COLO668 (cell line): Measurements from ENCODE around the gene GNG10.
"Not testable (repeated sequence)": the region's sequence is repeated elsewhere in the genome, so short reads cannot be mapped to it uniquely, and the experiment has no call there.

Experiments
- DNase-seq: peaks from one replicate; lab custom pipeline; 2025; ENCODE audit not compliant: unreplicated experiment; lab: John Stamatoyannopoulos, UW

The GNG10 gene

DNA sequence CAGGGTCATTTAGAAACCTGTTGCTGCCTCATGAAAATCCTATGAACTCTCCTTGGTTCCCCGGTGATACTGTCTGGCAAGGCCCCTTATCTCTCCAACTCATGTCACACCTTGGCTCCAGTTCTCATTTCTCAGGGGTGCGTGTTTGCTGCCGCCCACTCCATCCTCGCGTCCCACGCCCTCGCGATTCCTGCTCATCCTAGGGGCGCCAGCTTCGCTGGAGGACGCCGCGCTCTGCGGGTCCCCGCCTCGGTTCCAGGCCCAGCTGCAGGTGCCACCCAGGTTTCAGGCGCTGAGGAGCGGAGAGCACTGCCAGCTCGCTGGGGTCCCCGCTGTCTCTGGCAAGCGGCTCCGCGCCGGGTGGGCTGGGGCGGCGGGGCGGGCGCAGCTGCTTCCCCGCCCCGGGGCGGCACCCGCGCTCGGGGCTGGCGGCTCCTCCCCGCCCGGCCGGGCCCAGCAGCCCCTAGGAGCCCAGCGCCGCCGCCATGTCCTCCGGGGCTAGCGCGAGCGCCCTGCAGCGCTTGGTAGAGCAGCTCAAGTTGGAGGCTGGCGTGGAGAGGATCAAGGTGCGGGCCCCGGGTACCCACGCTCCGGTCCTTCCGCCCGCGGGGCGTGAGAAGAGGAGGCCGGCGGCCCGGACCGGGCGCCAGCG is at the start of gene GNG10:
GNG10 (plus strand) TSS at position 456 of the 652 bp plus-strand sequence; CDS start at position 486, 30 bp downstream.
- peak; percentile 66 for DNase-seq

DNA sequence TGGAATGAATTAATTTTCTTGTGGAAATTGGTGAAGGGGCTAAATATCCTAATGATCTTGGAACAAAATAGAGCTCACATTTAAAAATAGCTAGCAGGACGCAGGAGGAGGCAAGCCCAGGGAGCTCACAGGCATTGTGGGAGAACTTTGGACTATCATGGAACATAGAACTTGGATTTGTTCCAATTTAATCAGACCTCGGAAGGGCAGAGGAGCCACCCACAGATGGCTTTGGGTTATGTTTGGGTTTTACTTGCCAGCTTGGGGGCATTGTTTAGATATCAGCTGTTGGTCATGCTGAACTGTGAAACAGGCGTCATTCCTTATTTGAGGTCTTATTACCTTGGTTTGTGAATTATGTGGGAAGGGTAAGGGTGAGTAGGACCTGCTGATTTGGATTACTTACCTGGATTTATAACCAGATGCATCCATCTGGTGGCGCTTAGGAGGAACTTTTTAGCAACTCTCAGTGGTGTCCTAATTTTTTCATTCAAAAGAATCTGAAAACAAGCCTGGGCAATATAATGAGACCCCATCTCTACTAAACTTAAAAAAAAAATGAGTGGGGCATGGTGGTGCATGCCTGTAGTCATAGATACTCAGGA is 47.9 kb upstream of the GNG10 start:
- DNase-seq: peak; percentile 9

DNA sequence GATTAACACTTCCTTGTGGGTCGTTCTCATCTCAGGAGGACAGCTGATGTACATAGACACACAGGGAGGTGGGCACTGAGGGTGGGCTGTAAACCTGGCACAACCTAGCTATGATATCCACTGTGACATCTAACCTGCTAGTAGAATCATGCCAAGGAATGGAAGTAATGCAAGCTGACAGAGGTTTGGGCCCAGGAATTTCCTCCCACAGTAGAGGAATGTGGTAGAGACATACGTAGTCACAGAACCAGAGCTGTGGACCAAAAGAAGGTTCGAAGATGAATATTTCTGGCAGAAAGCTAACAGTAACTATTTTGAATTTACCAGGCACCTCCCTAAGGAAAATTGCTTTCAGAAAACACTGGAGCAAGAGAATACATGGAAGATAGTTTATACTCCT is 45.5 kb upstream of the GNG10 start:
- DNase-seq: no peak

DNA sequence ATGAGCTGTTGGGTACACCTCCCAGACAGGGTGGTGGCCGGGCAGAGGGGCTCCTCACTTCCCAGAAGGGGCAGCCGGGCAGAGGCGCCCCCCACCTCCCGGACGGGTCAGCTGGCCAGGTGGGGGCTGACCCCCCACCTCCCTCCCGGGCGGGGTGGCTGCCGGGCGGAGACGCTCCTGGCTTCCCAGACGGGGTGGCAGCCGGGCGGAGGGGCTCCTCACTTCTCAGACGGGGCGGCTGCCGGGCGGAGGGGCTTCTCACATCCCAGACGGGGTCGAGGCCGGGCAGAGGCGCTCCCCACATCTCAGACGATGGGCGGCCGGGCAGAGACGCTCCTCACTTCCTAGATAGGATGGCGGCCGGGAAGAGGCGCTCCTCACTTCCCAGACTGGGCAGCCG is 44.1 kb upstream of the GNG10 start:
- DNase-seq: not testable (repeated sequence)

DNA sequence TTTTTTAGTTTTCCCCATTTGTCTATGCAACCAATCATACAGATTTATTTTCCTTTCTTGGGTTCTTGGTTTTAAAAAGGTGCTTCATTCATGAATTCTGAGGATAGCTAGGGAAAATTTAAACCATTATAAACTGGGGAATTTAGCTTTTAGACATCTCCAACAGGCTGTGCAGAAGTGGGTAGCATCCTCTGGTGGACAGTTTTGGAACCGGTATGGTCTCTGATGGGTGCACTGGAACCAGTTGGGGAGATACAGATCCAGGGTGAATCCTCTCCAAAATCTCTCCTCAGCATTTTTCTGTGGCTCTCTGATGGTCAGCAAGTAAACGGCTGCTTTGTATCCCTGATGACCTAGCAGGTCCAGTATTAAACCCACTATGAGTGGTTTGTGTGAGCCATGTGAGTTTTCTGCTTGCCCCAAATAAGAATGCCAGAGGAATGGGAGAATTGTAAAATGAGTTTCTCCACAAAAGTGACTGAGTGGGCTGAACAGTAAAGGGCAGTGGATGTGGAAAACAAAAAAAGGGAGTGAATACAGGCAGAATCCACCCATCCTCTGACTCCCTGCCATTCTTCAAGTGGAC is 39.4 kb upstream of the GNG10 start:
- peak; percentile 6 for DNase-seq

DNA sequence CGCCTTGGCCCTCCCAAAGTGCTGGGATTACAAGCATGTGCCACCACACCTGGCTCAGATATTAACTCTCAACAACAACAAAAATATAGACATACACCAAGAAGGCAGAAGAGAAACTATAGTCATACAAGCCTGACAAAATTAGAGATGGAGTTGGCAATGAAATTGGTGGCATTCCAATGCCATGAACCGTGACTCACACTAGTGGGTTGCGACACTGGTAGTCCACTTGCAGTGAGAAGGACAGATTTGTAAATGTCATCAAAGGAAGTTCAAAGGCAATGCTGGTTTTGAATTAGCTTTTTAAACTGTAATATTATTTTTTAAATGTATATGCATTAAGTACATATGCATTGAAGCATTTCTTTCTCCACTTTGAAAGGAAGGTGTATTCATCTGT is 38.8 kb upstream of the GNG10 start:
- no peak for DNase-seq

DNA sequence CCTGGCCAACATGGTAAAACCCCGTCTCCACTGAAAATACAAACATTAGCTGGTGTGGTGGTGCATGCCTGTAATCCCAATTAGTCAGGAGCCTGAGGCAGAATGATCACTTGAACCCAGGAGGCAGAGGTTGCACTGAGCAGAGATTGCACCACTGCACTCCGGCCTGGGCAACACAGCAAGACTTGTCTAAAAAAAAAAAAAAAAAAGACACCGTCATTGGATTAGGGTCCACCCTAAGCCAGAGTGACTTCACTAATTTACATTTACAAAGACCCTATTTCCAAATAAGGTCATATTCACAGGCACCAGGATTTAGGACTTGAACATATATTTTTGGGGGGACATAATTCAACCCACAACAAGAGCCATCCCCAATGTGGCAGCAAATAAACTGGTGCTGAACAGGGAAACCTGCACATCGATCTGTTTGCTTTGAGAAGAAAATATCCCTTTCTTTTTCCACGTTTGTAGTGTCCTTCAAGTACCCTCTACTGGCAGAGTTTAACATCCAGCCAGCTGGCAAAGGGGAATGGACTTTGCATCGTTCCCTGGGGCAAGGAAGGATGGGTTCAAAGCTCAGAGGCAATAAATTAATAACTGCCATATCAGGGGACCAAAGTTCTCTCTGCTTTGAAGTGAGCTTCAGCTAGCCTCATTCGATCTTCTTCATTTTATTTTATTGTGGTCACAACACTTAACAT is 34.0 kb upstream of the GNG10 start:
- DNase-seq: peak; percentile 8

DNA sequence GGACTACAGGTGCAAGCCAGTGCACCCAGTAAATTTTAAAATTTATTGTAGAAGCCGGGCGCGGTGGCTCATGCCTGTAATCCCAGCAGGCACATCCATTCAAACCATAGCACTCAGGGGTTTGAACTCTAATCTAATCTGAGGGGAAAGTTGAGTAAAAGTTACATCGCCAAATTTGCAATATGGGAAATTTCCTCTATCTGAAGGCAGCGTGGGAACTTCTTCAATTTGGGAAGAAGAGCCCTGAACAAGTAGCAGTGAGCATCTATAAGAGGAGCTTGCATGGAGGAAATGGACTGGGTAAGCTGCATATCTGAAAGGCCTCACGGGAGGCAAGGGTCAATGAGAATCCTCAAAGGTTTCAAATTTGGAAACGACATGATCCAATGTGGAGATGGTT is 33.0 kb upstream of the GNG10 start:
- DNase-seq: no peak

DNA sequence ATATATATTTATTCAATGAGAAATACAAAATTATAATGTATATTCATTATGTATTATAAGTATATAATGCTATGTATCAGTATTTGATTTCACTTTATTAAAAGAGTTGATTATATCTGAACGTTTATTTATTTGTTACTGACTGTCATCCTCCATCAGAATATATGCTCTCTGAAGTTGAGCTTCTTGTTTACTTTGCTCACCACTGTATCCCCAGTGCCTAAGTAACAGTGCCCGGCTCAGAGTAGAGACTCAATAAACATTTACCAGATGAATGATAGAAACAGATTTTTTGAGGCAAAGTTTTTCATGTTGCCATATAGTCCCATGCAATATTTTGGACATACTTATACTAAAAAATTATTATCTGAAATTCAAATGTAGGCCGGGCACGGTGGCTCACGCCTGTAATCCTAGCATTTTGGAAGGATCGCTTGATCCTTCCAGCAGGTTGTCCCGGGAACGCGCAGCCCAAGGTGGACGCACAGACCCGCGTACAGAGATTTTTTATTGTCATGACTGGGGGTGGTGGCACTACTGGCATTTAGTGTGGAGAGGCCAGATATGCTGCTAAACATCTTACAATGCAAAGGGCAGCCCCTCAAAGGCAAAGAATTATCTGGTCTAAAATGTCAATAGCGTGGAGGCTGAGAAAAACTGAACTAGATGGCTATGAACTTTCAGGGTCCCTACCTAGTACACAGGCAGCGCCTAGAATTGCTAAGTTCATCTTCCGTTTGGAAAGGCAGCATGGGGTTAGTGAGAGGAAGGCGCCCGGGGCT is 31.0 kb upstream of the GNG10 start:
- no peak for DNase-seq

DNA sequence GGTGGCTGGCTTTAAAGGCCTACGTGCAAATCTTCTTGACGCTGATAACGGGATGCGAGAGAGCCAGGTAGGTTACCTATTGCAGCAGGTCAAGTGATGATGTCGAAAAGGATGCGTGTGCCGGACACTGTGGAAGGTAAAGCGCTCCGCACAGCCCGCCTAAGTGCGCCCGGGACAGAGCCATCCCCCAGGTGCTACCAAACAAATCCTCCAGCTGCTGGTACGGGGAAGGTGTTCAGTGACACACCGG is 30.5 kb upstream of the GNG10 start:
- DNase-seq: no peak

DNA sequence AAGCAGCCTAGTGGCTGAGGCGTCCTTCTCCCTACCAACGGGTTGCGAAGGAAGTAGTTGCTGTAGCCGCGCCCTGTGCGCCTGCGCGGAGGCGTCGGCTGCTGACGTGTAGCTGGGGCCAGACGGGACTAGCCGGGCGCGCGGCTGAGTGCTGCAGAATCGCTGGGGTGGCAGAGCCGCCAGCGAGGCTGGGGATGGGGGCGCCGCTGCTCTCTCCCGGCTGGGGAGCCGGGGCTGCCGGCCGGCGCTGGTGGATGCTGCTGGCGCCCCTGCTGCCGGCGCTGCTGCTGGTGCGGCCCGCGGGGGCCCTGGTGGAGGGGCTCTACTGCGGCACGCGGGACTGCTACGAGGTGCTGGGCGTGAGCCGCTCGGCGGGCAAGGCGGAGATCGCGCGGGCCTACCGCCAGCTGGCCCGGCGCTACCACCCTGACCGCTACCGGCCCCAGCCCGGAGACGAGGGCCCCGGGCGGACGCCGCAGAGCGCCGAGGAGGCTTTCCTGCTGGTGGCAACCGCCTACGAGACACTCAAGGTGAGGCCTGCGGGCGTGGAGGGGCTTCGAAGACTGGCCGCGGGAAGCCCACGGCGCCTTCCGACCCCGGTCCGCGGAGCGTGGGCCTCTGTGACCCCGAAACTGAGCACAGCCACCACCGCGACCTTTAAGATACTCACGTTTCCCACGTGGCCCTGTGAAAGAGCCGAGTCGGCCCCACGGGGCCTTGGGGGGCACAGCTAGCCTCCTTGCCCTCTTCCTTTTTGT is 30.0 kb upstream of the GNG10 start, which contains the start of gene DNAJC25:
DNAJC25 (plus strand) TSS at position 121 of the 758 bp plus-strand sequence; CDS start at position 195, 74 bp downstream.
- DNase-seq: peak; percentile 97

DNA sequence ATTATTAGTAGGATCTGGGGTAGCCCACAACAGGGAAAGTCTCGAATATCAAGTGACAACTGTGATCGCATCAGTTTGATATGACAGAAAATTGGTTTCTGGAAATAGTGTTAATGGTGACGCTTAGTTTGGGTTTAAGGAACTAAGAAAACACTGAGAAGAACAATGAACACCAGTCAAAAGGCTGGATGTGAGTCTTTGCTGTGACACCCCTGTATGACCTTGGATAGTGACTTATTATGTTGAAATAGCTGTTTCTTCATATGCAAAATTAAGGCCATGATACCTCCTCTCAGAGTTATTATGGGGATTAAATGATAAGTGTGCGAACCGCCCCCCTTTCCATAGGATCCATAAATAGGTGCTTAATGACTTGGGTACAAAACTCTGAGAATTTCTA is 29.3 kb upstream of the GNG10 start:
- no peak for DNase-seq

DNA sequence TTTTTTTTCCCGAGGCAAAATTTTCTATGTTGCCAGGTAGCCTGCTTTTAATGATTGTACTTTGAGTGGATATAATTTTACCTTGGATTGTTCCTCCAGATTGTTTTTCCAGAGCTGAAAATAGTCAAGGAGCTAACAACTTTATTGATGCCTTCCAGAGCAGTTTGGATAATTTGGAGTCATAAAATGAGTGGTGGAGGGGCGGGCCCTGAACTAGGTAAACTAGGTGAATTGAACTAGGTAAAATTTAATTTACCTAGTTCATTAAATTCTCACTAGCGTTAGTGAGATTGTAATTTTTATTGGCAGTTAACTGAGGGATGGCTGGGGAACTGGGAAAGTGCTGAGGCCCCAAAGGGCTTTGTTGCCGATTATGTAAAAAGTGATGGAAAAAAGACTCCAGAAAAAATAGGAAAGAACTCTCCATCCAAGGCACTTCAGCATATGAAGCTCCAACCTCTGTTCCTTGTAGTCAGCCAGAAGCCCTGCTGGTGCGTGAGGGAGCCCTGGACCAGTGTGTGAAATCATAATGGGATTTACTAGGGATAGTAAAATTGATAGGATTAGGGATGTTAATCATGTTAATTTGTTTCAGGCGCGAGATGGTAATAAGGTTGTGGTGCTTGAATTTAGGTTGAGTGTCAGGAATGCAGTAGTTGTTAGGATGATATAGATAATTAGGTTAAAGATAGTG is 28.6 kb upstream of the GNG10 start:
- DNase-seq: no peak

DNA sequence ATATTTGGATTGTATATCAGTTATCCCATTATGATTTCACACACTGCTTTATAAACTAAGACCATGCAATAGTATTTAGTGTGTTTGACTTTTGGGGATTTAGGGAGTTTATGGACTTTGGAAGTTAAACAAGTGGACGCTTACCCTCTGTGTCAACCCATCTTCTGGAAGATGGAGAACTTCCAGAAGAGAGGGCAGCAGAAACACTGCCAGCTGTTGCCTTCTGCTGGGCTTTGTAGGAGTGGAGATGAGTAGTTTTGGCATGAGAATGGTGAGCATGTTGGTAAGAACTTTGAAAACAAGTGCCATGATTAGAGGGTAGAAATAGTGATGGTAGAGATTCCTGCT is 28.0 kb upstream of the GNG10 start:
- no peak for DNase-seq

DNA sequence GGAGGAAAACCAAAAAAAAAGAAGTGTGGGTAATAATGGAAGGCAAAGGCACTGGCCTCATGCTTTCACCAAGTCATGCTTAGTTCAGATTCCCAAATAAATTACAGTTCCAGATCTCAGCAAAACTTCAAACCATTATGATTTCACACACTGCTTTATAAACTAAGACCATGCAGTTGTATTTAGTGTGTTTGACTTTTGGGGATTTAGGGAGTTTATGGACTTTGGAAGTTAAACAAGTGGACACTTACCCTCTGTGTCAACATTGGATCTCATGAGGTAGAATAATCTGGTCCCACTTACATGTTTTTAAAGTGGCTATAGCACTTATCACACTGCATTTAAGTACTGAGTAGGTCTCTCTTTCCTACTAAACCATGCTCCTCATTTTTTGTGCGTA is 26.5 kb upstream of the GNG10 start:
- DNase-seq: no peak

DNA sequence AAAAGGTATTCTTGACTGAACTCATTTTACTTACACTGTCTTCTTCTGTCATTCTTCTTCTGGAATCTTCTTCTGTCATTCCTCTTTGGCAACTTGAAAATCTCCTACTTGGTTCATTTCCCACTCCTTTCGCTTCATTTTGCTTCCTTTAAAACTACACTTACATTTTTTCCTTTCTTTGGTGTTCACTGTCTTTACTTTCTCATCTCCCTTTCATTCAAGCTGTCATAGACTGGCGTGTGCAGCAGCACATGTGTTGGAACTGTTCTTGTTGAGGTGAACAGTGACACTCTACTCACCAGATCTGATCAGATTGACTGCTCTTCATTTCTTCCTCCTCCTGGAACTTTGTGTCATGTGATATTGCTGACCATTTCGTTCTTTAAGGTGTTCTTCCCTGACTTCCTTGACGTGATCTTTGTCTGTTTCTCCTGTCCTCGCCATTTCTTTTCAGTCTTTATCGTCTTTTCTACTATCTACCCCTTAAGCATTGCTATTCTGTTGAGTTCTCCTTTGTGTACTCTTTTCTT is 23.9 kb upstream of the GNG10 start:
- DNase-seq: no peak

DNA sequence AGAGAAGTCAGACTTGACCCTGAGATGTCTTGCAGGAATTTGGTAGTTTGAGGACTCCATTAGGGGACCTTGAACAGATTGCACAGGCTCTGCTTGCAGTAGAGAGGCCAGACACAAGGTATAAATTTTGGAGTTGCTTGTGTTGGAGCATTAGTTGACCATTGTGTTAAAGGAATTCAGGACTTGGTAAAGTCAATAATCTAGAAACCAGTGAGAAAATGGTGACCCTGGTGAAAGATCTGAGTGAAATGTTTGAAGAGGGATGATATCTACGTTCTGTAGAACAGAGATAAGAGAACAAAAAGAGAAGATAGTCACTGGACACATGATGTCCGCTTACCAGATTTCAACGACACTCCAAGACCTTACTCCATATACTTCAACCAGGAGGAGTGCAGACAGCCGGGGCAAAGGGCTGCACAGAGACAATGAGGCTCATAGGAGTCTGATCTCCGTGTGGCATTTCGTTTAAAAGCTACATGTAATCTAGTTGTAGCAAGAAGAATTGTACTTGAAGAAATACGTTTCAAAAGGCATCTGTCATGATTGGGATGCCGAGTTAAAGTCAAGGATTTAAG is 17.1 kb upstream of the GNG10 start:
- DNase-seq: no peak

DNA sequence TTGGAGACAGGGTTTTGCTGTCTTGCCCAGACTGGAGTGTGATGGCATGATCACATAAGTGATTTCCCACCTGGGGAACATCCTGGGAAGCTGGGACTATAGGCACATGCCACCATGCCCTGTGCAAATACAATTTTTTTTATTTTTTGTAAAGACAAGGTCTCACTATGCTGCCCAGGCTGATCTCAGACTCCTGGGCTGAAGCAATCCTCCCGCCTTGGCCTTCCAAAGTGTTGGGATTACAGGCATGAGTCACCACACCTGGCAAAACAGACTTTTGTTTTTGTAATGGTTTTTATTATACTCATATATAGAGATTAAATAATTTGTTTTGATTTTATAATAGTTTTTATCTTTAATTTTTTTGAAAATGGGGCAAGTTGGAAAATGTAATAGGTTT is 15.6 kb upstream of the GNG10 start:
- no peak for DNase-seq

DNA sequence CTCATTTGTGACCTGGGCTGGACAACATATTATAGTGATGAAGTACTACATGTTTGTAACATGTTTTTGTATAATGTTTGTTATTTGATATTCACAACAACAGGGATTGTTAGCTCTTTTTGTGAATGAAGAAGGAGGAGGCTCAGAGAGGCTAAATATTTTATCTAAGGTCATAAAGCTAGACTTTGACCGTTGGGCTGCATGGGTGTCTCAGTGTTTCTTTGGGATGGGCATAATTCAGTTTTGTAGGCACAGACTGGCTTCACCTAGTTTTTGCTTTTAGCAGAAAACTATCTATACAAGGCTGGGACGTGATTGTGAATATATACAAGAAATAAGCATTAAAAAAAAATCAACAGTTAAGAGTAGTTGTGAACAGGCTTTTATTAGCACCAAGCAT is 15.0 kb upstream of the GNG10 start:
- no peak for DNase-seq

DNA sequence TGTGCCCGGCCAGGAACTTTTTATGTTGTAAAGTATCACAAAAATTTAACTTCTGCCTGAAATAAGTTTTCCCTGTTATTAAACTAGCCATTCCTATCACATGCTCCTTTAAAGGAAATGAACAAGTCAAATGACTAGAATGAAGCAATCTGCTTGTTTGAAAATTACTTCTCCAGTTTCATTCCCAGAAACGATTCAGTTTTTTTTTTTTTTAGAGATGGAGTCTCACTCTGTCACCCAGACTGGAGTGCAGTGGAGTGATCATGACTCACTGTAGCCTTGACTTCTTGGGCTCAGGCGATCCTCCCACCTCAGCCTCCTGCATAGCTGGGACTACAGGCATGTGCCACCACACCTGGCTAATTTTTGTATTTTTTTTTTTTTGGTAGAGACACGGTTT is 13.3 kb upstream of the GNG10 start:
- no peak for DNase-seq
